Measurements from ENCODE around the gene SUPT3H. TPM values are rescaled to one million over a fixed set of nuclear protein-coding genes. Genes with fewer than 3 reads are reported as not detected.

The SUPT3H gene
- total and polyA plus RNA-seq, 2 donors (not counting 1 experiment from before 2014, with no cell fraction given): 5.5 to 12.4 TPM

- H3K4me3 ChIP-seq (ENCODE audit: control extremely low read depth in 1 of 5, extremely low read depth in 1 of 5, insufficient read depth in 1 of 5, low read depth in 2 of 5, low read length in 4 of 5): no peak overlapping the region
- Mint-ChIP-seq H3K27ac (no peak overlapping the region), H3K27me3 (no peaks in the 10 kb centered on the region), H3K4me1 (no peaks in the 10 kb centered on the region), H3K9me3 (ENCODE audit: insufficient read depth) (no peaks in the 10 kb centered on the region), H3K4me3 (no peak overlapping the region)
- no peak overlapping the region for H3K4me2 ChIP-seq (replicated peaks; ENCODE audit: low read depth, low read length, poor library complexity, severe bottlenecking)
- DNase-seq (no peak), ATAC-seq (ENCODE audit: low read depth) (no peak)
- H3K79me2 ChIP-seq (ENCODE audit: control insufficient read depth, insufficient read depth, low read length): no peaks in the 10 kb centered on the region
- H3K4me1 ChIP-seq (ENCODE audit: control insufficient read depth in 2 of 2, insufficient read depth in 2 of 2, low read length in 2 of 2): no peaks in the 10 kb centered on the region
- no CpG with 5 or more reads among the region's 2 CpGs for WGBS (ENCODE audit: insufficient coverage)
- H3K9me3 ChIP-seq (ENCODE audit: control extremely low read depth in 1 of 3, control insufficient read depth in 2 of 3, insufficient read depth in 1 of 3, low read length in 2 of 3): no peaks in the 10 kb centered on the region
- H2AFZ ChIP-seq (ENCODE audit: insufficient read depth, low read depth, low read length, poor library complexity, severe bottlenecking): no peak overlapping the region
- TF ChIP-seq EZH2 (IDR thresholded peaks at IDR 0.05; ENCODE audit: borderline replicate concordance, insufficient read depth, low read depth, low read length, poor library complexity, severe bottlenecking) (no peak), CTCF (IDR thresholded peaks at IDR 0.05) (no peak)
- H3K27me3 ChIP-seq (replicated peaks in 1 of 4; ENCODE audit: control extremely low read depth in 1 of 4, control insufficient read depth in 3 of 4, insufficient read depth in 4 of 4, low read length in 3 of 4): no peaks in the 10 kb centered on the region
- ChIA-PET CTCF (no interaction called here), POLR2A (no interaction called here)
- no peak overlapping the region for H3K9ac ChIP-seq (ENCODE audit: low read length)
- H4K20me1 ChIP-seq (ENCODE audit: control insufficient read depth, insufficient read depth, low read length, poor library complexity, severe bottlenecking): no peaks in the 10 kb centered on the region
- H3K36me3 ChIP-seq (replicated peaks in 1 of 2; ENCODE audit: control extremely low read depth in 1 of 2, control insufficient read depth in 1 of 2, extremely low read depth in 1 of 2, insufficient read depth in 2 of 2, low read length in 1 of 2): no peaks in the 10 kb centered on the region
- intact Hi-C loops (cut with micrococcal nuclease): no loop called here
- H3K27ac ChIP-seq (ENCODE audit: low read length in 2 of 2): no peak overlapping the region
These were observed 112.5 kb downstream of the SUPT3H start for GRCh38 chr6:45265246-45265645.

- H3K36me3 ChIP-seq (replicated peaks in 1 of 2; ENCODE audit: control extremely low read depth in 1 of 2, control insufficient read depth in 1 of 2, extremely low read depth in 1 of 2, insufficient read depth in 2 of 2, low read length in 1 of 2): no peaks in the 10 kb centered on the region
- no peaks in the 10 kb centered on the region for H3K4me1 Mint-ChIP-seq
- no peak overlapping the region for H3K9ac ChIP-seq (ENCODE audit: low read length)
- no peaks in the 10 kb centered on the region for H3K27me3 ChIP-seq (replicated peaks in 1 of 4; ENCODE audit: control extremely low read depth in 1 of 4, control insufficient read depth in 3 of 4, insufficient read depth in 4 of 4, low read length in 3 of 4)
- H3K27me3 Mint-ChIP-seq: no peaks in the 10 kb centered on the region
- no peaks in the 10 kb centered on the region for H3K9me3 Mint-ChIP-seq (ENCODE audit: insufficient read depth)
- CTCF ChIA-PET: no interaction called here
- no peak overlapping the region for H3K27ac Mint-ChIP-seq
- DNase-seq (no peak), ATAC-seq (ENCODE audit: low read depth) (no peak)
- H3K4me1 ChIP-seq (ENCODE audit: control insufficient read depth in 2 of 2, insufficient read depth in 2 of 2, low read length in 2 of 2): no peaks in the 10 kb centered on the region
- H3K79me2 ChIP-seq (ENCODE audit: control insufficient read depth, insufficient read depth, low read length): no peaks in the 10 kb centered on the region
- intact Hi-C loops (cut with micrococcal nuclease): no loop called here
- no peak overlapping the region for H3K27ac ChIP-seq (ENCODE audit: low read length in 2 of 2)
- H2AFZ ChIP-seq (ENCODE audit: insufficient read depth, low read depth, low read length, poor library complexity, severe bottlenecking): no peak overlapping the region
- no peak overlapping the region for H3K4me3 Mint-ChIP-seq
- POLR2A ChIA-PET: no interaction called here
- no peak overlapping the region for H3K4me3 ChIP-seq (ENCODE audit: control extremely low read depth in 1 of 5, extremely low read depth in 1 of 5, insufficient read depth in 1 of 5, low read depth in 2 of 5, low read length in 4 of 5)
- no peak for TF ChIP-seq CTCF (IDR thresholded peaks at IDR 0.05)
- TF ChIP-seq EZH2 (IDR thresholded peaks at IDR 0.05; ENCODE audit: borderline replicate concordance, insufficient read depth, low read depth, low read length, poor library complexity, severe bottlenecking): no peak
- no CpG with 5 or more reads among the region's 3 CpGs for WGBS (ENCODE audit: insufficient coverage)
- H3K9me3 ChIP-seq (ENCODE audit: control extremely low read depth in 1 of 3, control insufficient read depth in 2 of 3, insufficient read depth in 1 of 3, low read length in 2 of 3): no peaks in the 10 kb centered on the region
- H3K4me2 ChIP-seq (replicated peaks; ENCODE audit: low read depth, low read length, poor library complexity, severe bottlenecking): no peak overlapping the region
- H4K20me1 ChIP-seq (ENCODE audit: control insufficient read depth, insufficient read depth, low read length, poor library complexity, severe bottlenecking): no peaks in the 10 kb centered on the region
These were observed 117.0 kb downstream of the SUPT3H start for GRCh38 chr6:45260696-45261095.

Data from B cell (primary cell).